Loucy (cell line): ENCODE results near the gene CYB5D1.

Experiments
- H2AFZ ChIP-seq: fragments of 200-600 bp; sonication (generic); 2 replicates; pipeline ENCODE4 v1.6.0; 2016; ENCODE audit warnings: antibody characterized with exemption, mild to moderate bottlenecking, low read length, moderate library complexity
- H3F3A ChIP-seq: fragments of 200-600 bp; 2 replicates; pipeline ENCODE4 v1.6.0; 2016; ENCODE audit warnings: antibody characterized with exemption, low read depth, mild to moderate bottlenecking
- H3K27me3 ChIP-seq: fragments of 200-600 bp; sonication (generic); 2 replicates; pipeline ENCODE4 v1.6.1; 2014; ENCODE audit warnings: low read length, mild to moderate bottlenecking; ENCODE audit not compliant: insufficient read depth, poor library complexity, severe bottlenecking
- H3K36me3 ChIP-seq: fragments of 200-600 bp; sonication (generic); 2 replicates; pipeline ENCODE4 v1.6.1; 2016; ENCODE audit warnings: low read length; ENCODE audit not compliant: insufficient read depth
- H3K4me1 ChIP-seq: fragments of 200-600 bp; sonication (generic); 2 replicates; pipeline ENCODE4 v1.5.1; 2014; ENCODE audit warnings: low read length, mild to moderate bottlenecking; ENCODE audit not compliant: insufficient read depth, poor library complexity, severe bottlenecking
- H3K4me2 ChIP-seq: fragments of 200-600 bp; sonication (generic); 2 replicates; pipeline ENCODE4 v1.6.0; 2014; ENCODE audit warnings: antibody characterized with exemption, low read length, low read depth, mild to moderate bottlenecking; ENCODE audit not compliant: poor library complexity, severe bottlenecking
- H3K4me3 ChIP-seq: fragments of 200-600 bp; sonication (generic); 2 replicates; pipeline ENCODE4 v1.5.1; 2014; ENCODE audit warnings: low read length, mild to moderate bottlenecking, mixed read lengths; ENCODE audit not compliant: poor library complexity, severe bottlenecking
- H3K79me2 ChIP-seq: fragments of 200-600 bp; sonication (generic); 2 replicates; pipeline ENCODE4 v1.6.1; 2014; ENCODE audit warnings: low read length; ENCODE audit not compliant: insufficient read depth
- H3K9ac ChIP-seq: fragments of 200-600 bp; sonication (generic); 2 replicates; pipeline ENCODE4 v1.6.0; 2014; ENCODE audit warnings: mild to moderate bottlenecking, low read depth, low read length, moderate library complexity; ENCODE audit not compliant: poor library complexity, severe bottlenecking
- H3K9me2 ChIP-seq: fragments of 200-600 bp; sonication (generic); replicated peaks from 2 replicates; pipeline ENCODE4 v1.6.1; 2016; ENCODE audit warnings: low read depth, low read length, mixed read lengths
- H3K9me3 ChIP-seq: fragments of 200-600 bp; sonication (generic); 2 replicates; pipeline ENCODE4 v1.6.1; 2014; ENCODE audit warnings: mild to moderate bottlenecking, antibody characterized with exemption, low read length, low read depth; ENCODE audit not compliant: insufficient read depth
- H4K20me1 ChIP-seq: fragments of 200-600 bp; sonication (generic); 2 replicates; pipeline ENCODE4 v1.6.0; 2014; ENCODE audit warnings: antibody characterized with exemption, low read length, mild to moderate bottlenecking; ENCODE audit not compliant: insufficient read depth, poor library complexity, severe bottlenecking
- EZH2phosphoT487 ChIP-seq: fragments of 200-600 bp; IDR thresholded peaks from 2 replicates; pipeline ENCODE4 v1.6.1; 2018; ENCODE audit warnings: antibody characterized with exemption, mild to moderate bottlenecking, moderate library complexity, borderline replicate concordance
- TF ChIP-seq, protein P1 (sequence below): fragments of 200-600 bp; sonication (generic); conservative IDR thresholded peaks from 2 replicates; pipeline ENCODE4 v1.5.1; 2014; ENCODE audit warnings: mild to moderate bottlenecking, antibody characterized with exemption, low read length

The CYB5D1 gene

DNA sequence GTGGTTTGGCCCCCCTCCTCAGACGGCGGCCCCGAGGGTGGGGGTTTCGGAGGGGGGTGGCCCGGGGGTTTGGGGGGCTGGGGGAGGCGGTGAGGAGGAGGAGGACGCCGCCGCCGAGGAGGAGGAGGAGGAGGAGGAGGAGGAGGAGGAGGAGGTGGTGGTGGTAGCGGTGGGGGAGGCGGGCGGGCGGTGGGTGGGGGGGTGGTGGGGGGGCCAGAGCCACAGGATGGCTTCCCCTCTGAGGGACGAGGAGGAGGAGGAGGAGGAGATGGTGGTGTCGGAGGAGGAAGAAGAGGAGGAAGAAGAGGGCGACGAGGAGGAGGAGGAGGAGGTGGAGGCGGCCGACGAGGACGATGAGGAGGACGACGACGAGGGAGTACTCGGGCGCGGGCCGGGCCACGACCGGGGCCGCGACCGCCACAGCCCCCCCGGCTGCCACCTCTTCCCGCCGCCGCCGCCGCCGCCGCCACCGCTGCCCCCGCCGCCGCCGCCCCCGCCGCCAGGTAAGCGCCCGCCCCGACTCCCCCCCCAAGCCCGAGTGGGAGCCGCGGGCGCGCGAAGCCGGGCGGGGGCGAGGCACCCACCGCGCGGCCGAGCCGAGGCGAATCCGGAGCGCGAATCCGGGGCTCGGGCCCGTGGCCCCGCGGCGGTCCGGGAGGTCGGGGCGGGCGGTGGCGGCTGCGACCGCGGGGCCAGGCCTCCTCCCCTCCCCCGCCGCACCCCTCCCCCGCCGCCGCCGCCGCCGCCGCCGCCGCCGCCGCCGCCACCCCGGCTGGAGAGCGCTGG, 27.0 kb downstream of the CYB5D1 start:
- peaks cover 79% of the 10 kb centered on the region for H3K79me2 ChIP-seq

DNA sequence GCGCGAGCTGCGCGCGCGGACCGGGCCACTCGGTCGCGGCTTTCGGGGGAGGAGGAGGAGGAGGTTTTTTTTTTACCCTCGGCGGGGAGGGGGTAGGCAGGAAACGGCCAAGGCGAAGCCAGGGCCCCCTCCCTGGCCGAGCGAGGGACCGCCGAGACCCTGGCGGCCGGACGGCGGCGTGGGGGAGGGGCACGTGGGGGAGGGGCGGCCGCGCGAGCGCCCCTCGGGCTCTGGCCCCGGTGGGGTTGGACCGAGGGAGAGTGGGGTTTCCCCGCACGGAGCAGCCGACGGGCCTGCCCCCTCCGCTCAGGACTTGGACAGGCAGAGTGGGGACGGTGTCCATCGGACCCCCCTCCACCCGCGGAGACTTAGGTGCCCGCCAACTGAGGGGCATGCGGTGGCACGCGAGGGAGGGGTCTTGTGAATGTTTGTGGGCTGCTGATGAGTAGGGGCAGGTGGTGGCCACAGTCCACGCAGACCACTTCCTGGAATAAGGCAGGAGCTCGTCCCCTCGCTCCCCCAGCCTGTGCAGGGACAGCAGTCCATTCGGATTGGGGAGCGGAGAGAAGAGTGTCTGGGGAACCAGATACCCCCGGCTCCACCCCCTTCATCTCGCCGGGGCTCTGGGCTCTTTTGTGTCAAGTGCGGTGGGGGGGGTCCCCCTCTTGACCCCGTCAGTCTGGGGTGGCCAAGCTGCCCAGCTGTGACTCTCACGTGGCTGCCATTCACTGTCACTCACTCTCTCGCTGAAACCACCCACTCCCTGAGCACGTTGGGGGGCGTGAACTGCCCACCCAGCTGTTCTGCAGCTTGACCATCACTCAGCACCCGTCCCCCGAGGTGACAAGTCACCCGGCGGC, 27.8 kb downstream of the CYB5D1 start:
- H3K9ac ChIP-seq, result peak overlapping the region; percentile 98
- H3K27me3 ChIP-seq, result no peaks in the 10 kb centered on the region
- peak overlapping the region; percentile 97 for H3K4me2 ChIP-seq
- H3K36me3 ChIP-seq, result peaks cover 13% of the 10 kb centered on the region; the same call in 1 of the 2 replicates
- peak overlapping the region; percentile 89 for H3K4me3 ChIP-seq
- peaks cover 84% of the 10 kb centered on the region for H3K79me2 ChIP-seq
- H3K4me1 ChIP-seq, result peaks cover 55% of the 10 kb centered on the region
- no peaks in the 10 kb centered on the region for H3K9me2 ChIP-seq
- no peak overlapping the region for H2AFZ ChIP-seq
- H4K20me1 ChIP-seq, result peaks cover 29% of the 10 kb centered on the region
- TF ChIP-seq, protein P1, sequence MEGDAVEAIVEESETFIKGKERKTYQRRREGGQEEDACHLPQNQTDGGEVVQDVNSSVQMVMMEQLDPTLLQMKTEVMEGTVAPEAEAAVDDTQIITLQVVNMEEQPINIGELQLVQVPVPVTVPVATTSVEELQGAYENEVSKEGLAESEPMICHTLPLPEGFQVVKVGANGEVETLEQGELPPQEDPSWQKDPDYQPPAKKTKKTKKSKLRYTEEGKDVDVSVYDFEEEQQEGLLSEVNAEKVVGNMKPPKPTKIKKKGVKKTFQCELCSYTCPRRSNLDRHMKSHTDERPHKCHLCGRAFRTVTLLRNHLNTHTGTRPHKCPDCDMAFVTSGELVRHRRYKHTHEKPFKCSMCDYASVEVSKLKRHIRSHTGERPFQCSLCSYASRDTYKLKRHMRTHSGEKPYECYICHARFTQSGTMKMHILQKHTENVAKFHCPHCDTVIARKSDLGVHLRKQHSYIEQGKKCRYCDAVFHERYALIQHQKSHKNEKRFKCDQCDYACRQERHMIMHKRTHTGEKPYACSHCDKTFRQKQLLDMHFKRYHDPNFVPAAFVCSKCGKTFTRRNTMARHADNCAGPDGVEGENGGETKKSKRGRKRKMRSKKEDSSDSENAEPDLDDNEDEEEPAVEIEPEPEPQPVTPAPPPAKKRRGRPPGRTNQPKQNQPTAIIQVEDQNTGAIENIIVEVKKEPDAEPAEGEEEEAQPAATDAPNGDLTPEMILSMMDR, result no peak
- no peak for TF ChIP-seq EZH2phosphoT487
- peaks cover 19% of the 10 kb centered on the region for H3F3A ChIP-seq
- no peaks in the 10 kb centered on the region for H3K9me3 ChIP-seq

More for the DNA sequence above, 27.0 kb downstream of the CYB5D1 start:
- TF ChIP-seq, protein P1, result no peak
- TF ChIP-seq EZH2phosphoT487, result no peak
- Histone ChIP-seq H3K4me2 (no peak overlapping the region), H3K36me3 (peaks cover 5% of the 10 kb centered on the region; the same call in 1 of the 2 replicates), H3K9me3 (no peaks in the 10 kb centered on the region), H3F3A (peaks cover 22% of the 10 kb centered on the region), H3K4me3 (peak overlapping the region; percentile 89), H3K9ac (peak overlapping the region; percentile 98), H2AFZ (no peak overlapping the region), H3K4me1 (peaks cover 62% of the 10 kb centered on the region), H3K27me3 (no peaks in the 10 kb centered on the region), H4K20me1 (peaks cover 21% of the 10 kb centered on the region), H3K9me2 (no peaks in the 10 kb centered on the region)

DNA sequence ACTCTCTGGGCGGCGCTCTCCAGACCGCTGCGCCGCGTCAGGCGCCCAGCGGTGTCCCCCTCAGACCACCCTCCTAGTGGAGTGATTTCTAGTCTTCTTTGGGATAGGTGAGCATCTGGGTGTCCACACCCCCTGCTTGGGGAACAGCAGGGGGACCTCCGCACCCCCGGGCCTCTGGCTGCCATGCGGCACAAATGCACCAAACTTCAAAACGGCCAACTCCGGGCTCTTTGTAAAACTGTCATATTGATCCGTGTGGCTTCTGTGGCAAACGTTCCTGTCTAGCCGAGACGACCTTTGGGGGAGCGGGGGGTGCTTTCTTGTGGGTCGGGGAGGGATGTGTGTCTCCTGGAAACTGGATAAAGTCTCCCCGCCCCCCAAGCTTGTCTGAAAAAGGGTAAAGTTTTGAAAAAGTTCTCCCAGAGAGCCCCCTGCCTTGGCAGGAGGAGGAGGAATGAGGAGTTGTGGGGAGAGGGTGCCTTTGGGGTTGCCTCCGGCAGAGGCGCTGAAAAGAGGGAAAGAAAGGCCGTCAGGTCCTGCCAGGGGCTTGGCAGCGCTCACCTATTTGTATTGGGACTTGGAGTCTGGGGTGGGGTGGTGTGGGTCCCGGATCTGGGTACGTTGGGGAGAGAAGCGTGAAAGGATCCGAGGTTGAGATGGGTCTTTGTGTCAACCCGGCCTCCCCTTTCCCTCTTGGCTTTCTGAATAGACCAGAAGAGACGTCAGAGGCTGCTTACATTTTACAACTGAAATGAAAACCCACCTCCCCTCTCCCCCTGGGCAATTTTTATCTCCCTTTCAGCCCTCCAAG, 28.6 kb downstream of the CYB5D1 start:
- peaks cover 17% of the 10 kb centered on the region for H3F3A ChIP-seq
- peaks cover 33% of the 10 kb centered on the region for H4K20me1 ChIP-seq
- H3K4me1 ChIP-seq, result peaks cover 47% of the 10 kb centered on the region
- H3K9ac ChIP-seq, result peak overlapping the region; percentile 98
- H3K4me3 ChIP-seq, result peak overlapping the region; percentile 89
- no peaks in the 10 kb centered on the region for H3K27me3 ChIP-seq
- peaks cover 85% of the 10 kb centered on the region for H3K79me2 ChIP-seq
- no peak overlapping the region for H2AFZ ChIP-seq
- H3K4me2 ChIP-seq, result peak overlapping the region; percentile 97
- H3K9me2 ChIP-seq, result no peaks in the 10 kb centered on the region
- H3K36me3 ChIP-seq, result peaks cover 21% of the 10 kb centered on the region; the same call in 1 of the 2 replicates
- no peaks in the 10 kb centered on the region for H3K9me3 ChIP-seq
- TF ChIP-seq, protein P1, result peak; percentile 16; the same call in 1 of the 2 replicates
- TF ChIP-seq EZH2phosphoT487, result no peak
